Caco-2 (cell line): ENCODE measurements around the gene SHC3. TPM values are rescaled to one million over a fixed set of nuclear protein-coding genes. Genes with fewer than 3 reads are reported as not detected.

Source experiments
- BruUV-seq: library from RNA; stranded (reverse); fragments of 400-500 nt; replicated peaks from 2 replicates; lab custom pipeline; 2021; lab: Mats Ljungman, UMichigan
- CTCF ChIA-PET: fragments of 300-600 bp; sonication (Branson Sonifier 250); formaldehyde crosslinking; loops from one replicate; lab custom pipeline; 2022; ENCODE audit warnings: antibody characterized with exemption; lab: Charles Lee
- POLR2A ChIA-PET: fragments of 300-600 bp; sonication (Branson Sonifier 250); formaldehyde crosslinking; loops from one replicate; lab custom pipeline; 2022; ENCODE audit warnings: antibody characterized with exemption; lab: Charles Lee
- DNase-seq, 2 experiments: peaks; one replicate each; pipeline versions ENCODE4 v3.0.0 to v3.0.0-alpha.2; 2020 to 2022
- H3K27me3 ChIP-seq: replicated peaks from 2 replicates; pipeline ENCODE4 v1.6.0; 2011; ENCODE audit warnings: low read length; ENCODE audit not compliant: control insufficient read depth, insufficient read depth
- H3K36me3 ChIP-seq: 2 replicates; pipeline ENCODE4 v1.5.1; 2011; ENCODE audit warnings: low read length; ENCODE audit not compliant: control insufficient read depth, insufficient read depth
- H3K4me1 ChIP-seq: fragments of 250-450 bp; sonication (Bioruptor Pico); 2 replicates; pipeline ENCODE4 v1.5.1; 2020; ENCODE audit warnings: mild to moderate bottlenecking
- H3K4me3 ChIP-seq: 2 replicates; pipeline ENCODE4 v1.5.1; 2011; ENCODE audit warnings: low read depth, mild to moderate bottlenecking, control low read depth, low read length
- H3K9me3 ChIP-seq: fragments of 250-450 bp; sonication (Bioruptor Pico); 2 replicates; pipeline ENCODE4 v1.5.1; 2020; ENCODE audit warnings: mild to moderate bottlenecking, moderate library complexity
- H3K27ac Mint-ChIP-seq: one replicate; pipeline ENCODE4 v1.8.0; 2022; ENCODE audit warnings: mixed read lengths; ENCODE audit not compliant: unreplicated experiment
- H3K27me3 Mint-ChIP-seq: one replicate; pipeline ENCODE4 v1.8.0; 2022; ENCODE audit warnings: mixed read lengths; ENCODE audit not compliant: insufficient read depth, unreplicated experiment
- H3K36me3 Mint-ChIP-seq: one replicate; pipeline ENCODE4 v1.8.0; 2022; ENCODE audit warnings: mild to moderate bottlenecking, mixed read lengths; ENCODE audit not compliant: insufficient read depth, unreplicated experiment
- H3K4me1 Mint-ChIP-seq: one replicate; pipeline ENCODE4 v1.8.0; 2022; ENCODE audit warnings: low read depth, mixed read lengths; ENCODE audit not compliant: unreplicated experiment
- H3K4me3 Mint-ChIP-seq: one replicate; pipeline ENCODE4 v1.8.0; 2022; ENCODE audit warnings: mild to moderate bottlenecking, moderate library complexity, mixed read lengths; ENCODE audit not compliant: unreplicated experiment
- H3K9me3 Mint-ChIP-seq: one replicate; pipeline ENCODE4 v1.8.0; 2022; ENCODE audit warnings: mixed read lengths; ENCODE audit not compliant: unreplicated experiment
- intact Hi-C: fragments of 100-400 bp; cut with micrococcal nuclease; formaldehyde crosslinking; loops from one replicate; pipeline ENCODE4 v1.10.0; 2022; ENCODE audit not compliant: unreplicated experiment
- total RNA-seq: library from RNA; stranded (reverse); gene quantifications from 2 replicates; pipeline ENCODE4 v1.2.3, GENCODE V29; 2022
- TF ChIP-seq, protein P1 (sequence below), 2 experiments: fragments of 200-600 bp in 1 of 2; IDR thresholded peaks; 1 replicate in 1 of 2; 2 replicates in 1 of 2; pipeline versions ENCODE4 v1.5.1 to v1.8.0; 2011 to 2022; ENCODE audit warnings: antibody characterized with exemption in 1 of 2, control low read depth in 1 of 2, inconsistent platforms in 1 of 2, low read depth in 1 of 2, low read length in 1 of 2, mild to moderate bottlenecking in 1 of 2, moderate library complexity in 1 of 2; ENCODE audit not compliant: insufficient read depth in 1 of 2, severe bottlenecking in 1 of 2, unreplicated experiment in 1 of 2

The SHC3 gene
- total RNA-seq, 1 experiment from 2014 or later, result 0.20 TPM

DNA sequence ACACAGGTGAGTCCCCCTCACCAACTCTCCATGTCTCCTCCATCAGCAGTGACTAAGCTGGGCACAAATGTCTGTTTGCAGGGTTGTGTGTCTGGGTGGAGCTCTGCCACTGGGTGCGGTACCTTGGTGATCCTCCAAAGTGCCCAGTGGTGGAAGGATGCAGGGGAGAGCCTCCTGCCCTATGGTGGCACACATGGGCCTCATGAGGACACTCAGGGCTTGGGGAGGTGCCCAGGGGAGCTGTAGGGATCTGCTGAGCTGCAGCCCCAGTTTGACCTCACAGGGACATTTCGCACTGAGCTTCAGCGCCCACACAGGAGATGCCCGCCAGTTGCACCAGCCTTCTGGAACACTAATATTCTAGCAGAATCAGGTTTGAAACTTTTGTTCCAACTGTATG lies 157.9 kb downstream of the SHC3 start:
- DNase-seq, result no peak
- BruUV-seq, result no TSS peak

DNA sequence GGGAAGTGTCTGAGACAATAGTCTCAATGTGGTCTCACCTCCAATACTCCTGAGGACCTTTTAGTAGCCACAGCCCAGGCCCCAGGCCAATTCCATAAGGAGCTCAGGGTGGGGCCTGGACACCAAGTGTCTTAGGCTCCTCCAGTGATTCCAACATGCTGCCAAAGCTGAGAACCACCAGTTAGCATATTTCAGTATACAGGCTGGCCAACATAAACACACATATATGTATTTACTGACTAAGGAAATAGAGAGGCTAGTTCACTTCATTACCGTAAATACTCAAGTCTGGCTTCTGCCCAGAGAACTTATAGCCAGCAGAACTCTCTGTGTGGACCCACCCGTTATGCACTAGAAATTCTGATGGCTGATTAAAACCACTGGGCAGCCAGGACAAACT lies 163.3 kb downstream of the SHC3 start:
- H3K36me3 ChIP-seq, result no peaks in the 10 kb centered on the region
- H3K27ac Mint-ChIP-seq, result no peak overlapping the region
- H3K4me3 ChIP-seq, result no peak overlapping the region
- H3K9me3 Mint-ChIP-seq, result no peaks in the 10 kb centered on the region
- H3K36me3 Mint-ChIP-seq, result no peaks in the 10 kb centered on the region
- no peaks in the 10 kb centered on the region for H3K4me1 ChIP-seq
- no peak overlapping the region for H3K4me3 Mint-ChIP-seq
- H3K9me3 ChIP-seq, result no peaks in the 10 kb centered on the region
- H3K27me3 ChIP-seq, result no peaks in the 10 kb centered on the region
- H3K4me1 Mint-ChIP-seq, result no peaks in the 10 kb centered on the region
- no peaks in the 10 kb centered on the region for H3K27me3 Mint-ChIP-seq
- BruUV-seq, result no TSS peak
- CTCF ChIA-PET, result no interaction called here
- POLR2A ChIA-PET, result no interaction called here
- intact Hi-C loops, result no loop called here
- TF ChIP-seq, protein P1, sequence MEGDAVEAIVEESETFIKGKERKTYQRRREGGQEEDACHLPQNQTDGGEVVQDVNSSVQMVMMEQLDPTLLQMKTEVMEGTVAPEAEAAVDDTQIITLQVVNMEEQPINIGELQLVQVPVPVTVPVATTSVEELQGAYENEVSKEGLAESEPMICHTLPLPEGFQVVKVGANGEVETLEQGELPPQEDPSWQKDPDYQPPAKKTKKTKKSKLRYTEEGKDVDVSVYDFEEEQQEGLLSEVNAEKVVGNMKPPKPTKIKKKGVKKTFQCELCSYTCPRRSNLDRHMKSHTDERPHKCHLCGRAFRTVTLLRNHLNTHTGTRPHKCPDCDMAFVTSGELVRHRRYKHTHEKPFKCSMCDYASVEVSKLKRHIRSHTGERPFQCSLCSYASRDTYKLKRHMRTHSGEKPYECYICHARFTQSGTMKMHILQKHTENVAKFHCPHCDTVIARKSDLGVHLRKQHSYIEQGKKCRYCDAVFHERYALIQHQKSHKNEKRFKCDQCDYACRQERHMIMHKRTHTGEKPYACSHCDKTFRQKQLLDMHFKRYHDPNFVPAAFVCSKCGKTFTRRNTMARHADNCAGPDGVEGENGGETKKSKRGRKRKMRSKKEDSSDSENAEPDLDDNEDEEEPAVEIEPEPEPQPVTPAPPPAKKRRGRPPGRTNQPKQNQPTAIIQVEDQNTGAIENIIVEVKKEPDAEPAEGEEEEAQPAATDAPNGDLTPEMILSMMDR (IDR thresholded peaks at IDR 0.05; ENCODE audit: insufficient read depth in 1 of 2, low read depth in 1 of 2, low read length in 1 of 2, severe bottlenecking in 1 of 2, unreplicated experiment in 1 of 2), result no peak
- no peak for DNase-seq

More for the DNA sequence above, 157.9 kb downstream of the SHC3 start:
- H3K4me3 ChIP-seq, result no peak overlapping the region
- H3K27me3 ChIP-seq, result no peaks in the 10 kb centered on the region
- Mint-ChIP-seq H3K9me3 (no peaks in the 10 kb centered on the region), H3K4me1 (no peaks in the 10 kb centered on the region), H3K27ac (no peak overlapping the region), H3K4me3 (no peak overlapping the region), H3K27me3 (no peaks in the 10 kb centered on the region), H3K36me3 (no peaks in the 10 kb centered on the region)
- CTCF ChIA-PET, result no interaction called here
- POLR2A ChIA-PET, result no interaction called here
- H3K9me3 ChIP-seq, result no peaks in the 10 kb centered on the region
- intact Hi-C loops, result loop anchor here (5.0 kb wide), 1 partner anchor 117 kb away; no protein-coding TSS in a partner anchor
- no peaks in the 10 kb centered on the region for H3K4me1 ChIP-seq
- TF ChIP-seq, protein P1 (IDR thresholded peaks at IDR 0.05; ENCODE audit: insufficient read depth in 1 of 2, low read depth in 1 of 2, low read length in 1 of 2, severe bottlenecking in 1 of 2, unreplicated experiment in 1 of 2), result no peak
- no peaks in the 10 kb centered on the region for H3K36me3 ChIP-seq

DNA sequence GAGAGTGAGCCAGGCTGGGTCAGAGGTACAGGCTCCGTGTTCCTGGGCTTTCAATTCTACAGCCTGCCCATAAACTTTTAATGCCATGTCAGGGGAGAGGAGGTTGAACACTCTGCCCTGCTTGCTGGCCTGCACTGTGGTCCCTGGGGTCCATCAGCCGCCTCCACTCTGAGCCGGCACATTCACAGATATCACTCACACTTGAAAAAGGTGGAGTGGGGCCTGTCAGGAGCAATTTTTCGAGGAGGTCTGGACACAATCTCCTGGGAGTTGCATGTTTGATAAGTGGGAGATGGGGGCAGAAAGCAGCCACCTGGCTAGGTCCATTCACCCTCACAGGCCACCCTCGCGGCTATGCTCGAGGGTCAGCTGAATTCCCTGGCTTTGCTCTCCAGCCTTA lies 164.5 kb downstream of the SHC3 start:
- ChIA-PET CTCF (no interaction called here), POLR2A (no interaction called here)
- no peak overlapping the region for H3K27ac Mint-ChIP-seq
- Histone ChIP-seq H3K9me3 (no peaks in the 10 kb centered on the region), H3K36me3 (no peaks in the 10 kb centered on the region), H3K4me3 (no peak overlapping the region), H3K27me3 (no peaks in the 10 kb centered on the region), H3K4me1 (no peaks in the 10 kb centered on the region)
- DNase-seq, result no peak
- H3K27me3 Mint-ChIP-seq, result no peaks in the 10 kb centered on the region
- BruUV-seq, result no TSS peak
- intact Hi-C loops, result no loop called here
- H3K4me1 Mint-ChIP-seq, result no peaks in the 10 kb centered on the region
- no peak overlapping the region for H3K4me3 Mint-ChIP-seq
- TF ChIP-seq, protein P1 (IDR thresholded peaks at IDR 0.05; ENCODE audit: insufficient read depth in 1 of 2, low read depth in 1 of 2, low read length in 1 of 2, severe bottlenecking in 1 of 2, unreplicated experiment in 1 of 2), result no peak
- H3K9me3 Mint-ChIP-seq, result no peaks in the 10 kb centered on the region
- H3K36me3 Mint-ChIP-seq, result no peaks in the 10 kb centered on the region
